Ectodermal cell (in vitro differentiated cells): ENCODE data around the gene B4GALNT2.

ENCODE experiments used
- H3K27ac ChIP-seq: 2 replicates; pipeline ENCODE4 v1.7.0; 2013; ENCODE audit warnings: mild to moderate bottlenecking, low read depth, low read length; ENCODE audit not compliant: insufficient read depth, poor library complexity, severe bottlenecking
- H3K27me3 ChIP-seq: 2 replicates; pipeline ENCODE4 v1.7.0; 2013; ENCODE audit warnings: mild to moderate bottlenecking, low read length; ENCODE audit not compliant: insufficient read depth, control insufficient read depth, poor library complexity, severe bottlenecking
- H3K36me3 ChIP-seq: one replicate; pipeline ENCODE4 v1.7.0; 2013; ENCODE audit warnings: low read length; ENCODE audit not compliant: control insufficient read depth, insufficient read depth
- H3K4me1 ChIP-seq: one replicate; pipeline ENCODE4 v1.7.0; 2013; ENCODE audit warnings: low read length; ENCODE audit not compliant: control insufficient read depth, insufficient read depth
- H3K4me3 ChIP-seq: 2 replicates; pipeline ENCODE4 v1.7.0; 2013; ENCODE audit warnings: low read depth, low read length, control low read depth; ENCODE audit not compliant: insufficient read depth
- H3K9me3 ChIP-seq: 2 replicates; pipeline ENCODE4 v1.7.0; 2013; ENCODE audit warnings: mild to moderate bottlenecking, low read length, moderate library complexity; ENCODE audit not compliant: control insufficient read depth
- WGBS, 2 experiments: methylation state at CpG; one replicate each; pipeline ENCODE4 v1.1.7; 2013; ENCODE audit warnings: missing lambda C conversion rate in 2 of 2; 5-methylcytosine and 5-hydroxymethylcytosine counted together

The B4GALNT2 gene

DNA sequence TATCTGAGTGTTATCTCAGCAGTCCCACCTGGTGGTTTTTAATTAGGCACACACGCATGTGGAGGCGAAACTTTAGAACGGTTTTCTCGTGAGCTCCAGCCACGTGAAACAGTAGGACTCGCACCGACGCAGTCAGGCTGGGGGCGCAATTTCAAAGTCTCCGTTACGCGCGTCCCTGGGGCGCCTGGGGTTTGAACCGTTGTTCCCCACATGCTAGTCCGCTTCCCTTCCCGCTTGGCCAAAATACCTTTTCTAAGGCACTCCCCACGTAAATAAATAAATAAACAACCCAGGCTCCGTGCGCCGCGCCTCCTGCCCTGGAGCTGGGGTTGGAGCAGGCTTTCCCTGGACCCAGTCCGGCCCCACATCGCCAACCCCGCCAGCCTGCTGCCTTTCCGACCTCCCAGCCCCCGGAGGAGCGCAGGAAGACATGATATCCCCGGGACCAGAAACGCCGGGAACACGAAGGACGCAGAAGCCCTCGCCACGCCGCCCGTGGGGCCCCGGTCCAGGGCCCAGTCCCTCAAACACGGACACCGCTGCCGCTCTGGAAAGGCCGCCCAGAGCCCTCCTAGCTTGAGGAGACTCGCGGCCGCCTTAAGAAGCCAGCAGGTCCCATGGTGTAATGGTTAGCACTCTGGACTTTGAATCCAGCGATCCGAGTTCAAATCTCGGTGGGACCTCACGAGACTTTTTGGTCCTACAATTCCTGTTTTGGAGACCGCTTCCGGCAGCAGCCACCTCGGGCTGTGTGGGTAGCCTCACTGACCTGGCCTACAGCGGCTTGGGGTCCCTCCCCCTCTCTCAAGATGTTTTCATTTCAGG, 59.6 kb downstream of the B4GALNT2 start:
- peak overlapping the region; percentile 86 for H3K27ac ChIP-seq
- H3K4me1 ChIP-seq = no peaks in the 10 kb centered on the region

DNA sequence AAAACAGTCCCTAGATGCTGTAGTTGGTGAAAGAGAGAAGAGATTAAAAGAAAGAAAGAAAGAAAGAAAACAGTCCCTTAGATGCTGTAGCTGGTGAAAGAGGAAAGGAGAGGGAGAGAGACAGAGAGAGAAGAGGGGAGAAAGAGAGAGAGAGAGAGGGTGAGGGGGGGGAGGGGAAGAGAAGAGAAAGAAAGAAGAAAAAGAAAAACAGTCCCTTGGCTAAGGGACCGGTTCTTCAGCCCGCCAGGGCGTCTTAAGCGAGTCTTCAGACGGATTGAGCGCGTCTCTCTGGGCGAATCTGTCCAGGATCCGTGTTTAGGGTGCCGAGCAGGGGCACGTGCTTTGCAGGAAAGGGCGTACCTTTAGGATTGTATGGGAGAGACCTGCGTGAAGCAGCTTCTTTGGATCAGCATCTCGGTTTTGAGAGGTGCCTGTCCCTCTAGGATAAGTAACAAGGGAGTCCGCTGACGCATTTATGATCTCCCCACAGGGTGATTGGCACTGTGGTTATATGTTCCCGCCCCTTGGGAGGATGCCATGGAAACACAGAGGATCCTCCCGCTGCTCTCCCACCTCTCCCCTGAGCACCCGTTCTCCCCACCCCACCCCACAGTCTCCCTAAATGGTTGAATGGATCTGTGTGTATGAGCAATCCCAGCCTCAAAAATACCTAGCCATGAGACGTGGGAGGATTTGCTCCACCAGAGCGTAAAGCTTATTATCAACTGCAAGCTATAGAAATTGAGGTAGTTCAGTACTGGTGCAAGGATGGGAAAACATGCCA, 61.1 kb downstream of the B4GALNT2 start:
- Histone ChIP-seq H3K4me3 (peak overlapping the region; percentile 90), H3K27ac (peak overlapping the region; percentile 27), H3K27me3 (no peaks in the 10 kb centered on the region), H3K4me1 (no peaks in the 10 kb centered on the region), H3K9me3 (no peaks in the 10 kb centered on the region), H3K36me3 (no peaks in the 10 kb centered on the region)
- WGBS, 2 experiments = 12 to 17% methylated on average over 20 of the region's 21 CpGs

More for the DNA sequence above, 59.6 kb downstream of the B4GALNT2 start:
- no peaks in the 10 kb centered on the region for H3K27me3 ChIP-seq
- peak overlapping the region; percentile 90 for H3K4me3 ChIP-seq
- no peaks in the 10 kb centered on the region for H3K9me3 ChIP-seq
- H3K36me3 ChIP-seq = no peaks in the 10 kb centered on the region
- WGBS, 2 experiments = 0% methylated on average over 53 of the region's 53 CpGs

DNA sequence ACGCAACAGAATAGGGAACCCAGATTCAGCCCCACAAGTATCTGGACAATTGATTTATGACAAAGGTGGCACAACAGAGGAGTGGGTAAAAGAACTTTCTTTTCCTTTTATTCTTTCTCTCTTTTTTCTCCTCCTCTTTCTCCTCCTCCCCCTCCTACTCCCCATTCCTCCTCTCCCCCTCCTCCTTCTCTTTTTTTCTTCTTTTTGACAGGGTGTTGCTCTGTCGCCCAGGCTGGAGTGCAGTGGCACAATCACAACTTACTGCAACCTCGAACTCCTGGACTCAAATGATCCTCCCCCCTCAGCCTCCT, 61.7 kb downstream of the B4GALNT2 start:
- no peak overlapping the region for H3K4me3 ChIP-seq

DNA sequence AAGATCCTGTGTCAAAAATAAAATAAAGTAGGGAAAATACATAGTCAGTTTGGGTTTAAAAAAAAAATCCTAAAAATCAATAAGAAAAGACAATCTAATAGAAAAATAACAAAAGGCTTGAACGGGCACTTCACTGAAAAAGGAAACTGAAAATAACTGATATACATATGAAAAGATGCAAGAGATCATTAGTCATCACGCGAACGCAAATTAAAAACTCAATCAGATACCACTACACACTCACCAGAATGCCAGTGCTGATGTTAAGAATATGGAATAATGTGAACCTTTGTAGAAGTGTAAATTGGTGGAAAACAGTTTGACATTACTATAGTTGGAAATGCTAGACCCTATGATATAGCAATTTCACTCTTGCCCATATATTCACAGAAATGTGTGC, 63.2 kb downstream of the B4GALNT2 start:
- WGBS, 2 experiments = 95% methylated on average over 4 of the region's 4 CpGs; no CpG with 5 or more reads in 1 of the 2 experiments
- Histone ChIP-seq H3K27ac (no peak overlapping the region), H3K27me3 (no peaks in the 10 kb centered on the region), H3K36me3 (no peaks in the 10 kb centered on the region), H3K4me1 (no peaks in the 10 kb centered on the region), H3K9me3 (no peaks in the 10 kb centered on the region), H3K4me3 (no peak overlapping the region)

More for the DNA sequence above, 61.7 kb downstream of the B4GALNT2 start:
- Histone ChIP-seq H3K36me3 (no peaks in the 10 kb centered on the region), H3K27me3 (no peaks in the 10 kb centered on the region), H3K27ac (no peak overlapping the region), H3K4me1 (no peaks in the 10 kb centered on the region), H3K9me3 (no peaks in the 10 kb centered on the region)
- 60 to 72% methylated on average over 3 of the region's 3 CpGs for WGBS, 2 experiments

DNA sequence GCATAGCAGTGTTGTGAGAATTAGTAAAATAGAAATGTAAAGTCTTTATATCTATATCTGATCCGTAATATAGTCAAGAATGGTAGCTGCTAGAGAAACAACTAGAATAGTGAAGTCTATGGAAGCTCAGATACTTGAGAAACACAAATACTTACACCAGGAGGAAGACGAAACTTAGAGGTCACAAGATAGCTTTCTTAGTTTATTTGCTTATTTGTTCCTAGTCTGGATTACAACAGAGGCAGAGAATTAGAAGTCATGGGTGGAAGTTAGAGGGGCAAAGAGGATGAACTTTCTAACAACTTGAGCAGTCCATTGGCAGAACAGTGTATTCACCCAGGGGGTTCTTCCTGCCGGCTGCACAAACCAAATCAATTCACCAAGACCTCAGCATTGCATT, 64.0 kb downstream of the B4GALNT2 start:
- H3K9me3 ChIP-seq = no peaks in the 10 kb centered on the region
- H3K27me3 ChIP-seq = no peaks in the 10 kb centered on the region
- H3K27ac ChIP-seq = no peak overlapping the region
- H3K36me3 ChIP-seq = no peaks in the 10 kb centered on the region
- no peaks in the 10 kb centered on the region for H3K4me1 ChIP-seq
- WGBS, 2 experiments = 96 to 98% methylated on average over 3 of the region's 3 CpGs
- no peak overlapping the region for H3K4me3 ChIP-seq

DNA sequence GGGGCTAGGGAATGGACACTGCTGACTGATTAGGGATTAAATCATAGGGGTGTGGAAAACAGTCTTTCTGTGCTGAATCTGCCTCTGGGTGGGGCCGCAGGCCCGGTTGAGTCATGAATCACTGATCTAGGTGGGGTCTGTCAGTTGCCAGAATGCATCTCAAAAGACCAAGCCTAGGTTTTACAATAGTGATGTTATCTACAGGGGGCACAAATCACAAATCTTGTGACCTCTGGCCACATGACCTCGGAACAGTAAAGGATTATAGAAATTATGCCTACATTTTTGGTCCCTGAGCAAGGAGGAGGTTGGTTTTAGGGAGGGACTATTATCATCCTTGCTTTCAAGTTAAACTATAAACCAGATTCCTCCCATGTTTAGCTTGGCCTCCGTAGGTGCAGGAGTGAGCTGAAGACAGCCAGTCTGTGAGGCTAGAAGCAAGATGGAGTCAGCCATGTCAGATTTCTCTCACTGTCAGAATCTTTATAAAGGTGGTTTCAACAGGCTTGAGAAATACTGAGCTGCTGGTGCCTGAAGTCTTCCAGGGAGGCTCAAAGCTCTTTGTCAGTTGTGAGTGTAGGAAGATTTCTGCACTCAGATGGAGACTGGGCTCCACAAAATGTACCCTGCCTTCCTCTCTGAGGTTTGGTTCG, 64.9 kb downstream of the B4GALNT2 start:
- no peaks in the 10 kb centered on the region for H3K4me1 ChIP-seq
- no peaks in the 10 kb centered on the region for H3K27me3 ChIP-seq
- no peak overlapping the region for H3K27ac ChIP-seq
- 74 to 80% methylated on average over 5 of the region's 5 CpGs for WGBS, 2 experiments
- H3K4me3 ChIP-seq = no peak overlapping the region
- no peaks in the 10 kb centered on the region for H3K9me3 ChIP-seq
- no peaks in the 10 kb centered on the region for H3K36me3 ChIP-seq

DNA sequence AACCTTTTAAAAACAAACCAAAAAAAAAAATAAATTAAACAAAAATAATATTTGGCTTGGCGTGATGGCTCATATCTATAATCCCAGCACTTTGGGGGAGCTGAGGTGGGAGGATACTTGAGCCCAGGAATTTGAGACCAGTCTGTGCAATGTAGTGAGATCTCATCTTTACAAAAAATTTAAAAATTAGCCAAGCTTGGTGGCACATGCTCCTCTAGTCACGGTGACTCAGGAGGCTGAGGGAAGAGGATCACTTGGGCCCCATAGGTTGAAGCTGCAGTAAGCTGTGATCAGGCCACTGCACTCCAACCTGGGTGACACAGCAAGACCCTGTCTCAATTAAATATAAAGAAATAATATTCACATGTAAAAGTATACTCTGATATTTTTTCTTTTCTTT, 65.6 kb downstream of the B4GALNT2 start:
- Histone ChIP-seq H3K27me3 (no peaks in the 10 kb centered on the region), H3K4me3 (no peak overlapping the region), H3K27ac (no peak overlapping the region), H3K9me3 (no peaks in the 10 kb centered on the region), H3K36me3 (no peaks in the 10 kb centered on the region), H3K4me1 (no peaks in the 10 kb centered on the region)
- 73% methylated on average over 2 of the region's 2 CpGs for WGBS, 2 experiments

DNA sequence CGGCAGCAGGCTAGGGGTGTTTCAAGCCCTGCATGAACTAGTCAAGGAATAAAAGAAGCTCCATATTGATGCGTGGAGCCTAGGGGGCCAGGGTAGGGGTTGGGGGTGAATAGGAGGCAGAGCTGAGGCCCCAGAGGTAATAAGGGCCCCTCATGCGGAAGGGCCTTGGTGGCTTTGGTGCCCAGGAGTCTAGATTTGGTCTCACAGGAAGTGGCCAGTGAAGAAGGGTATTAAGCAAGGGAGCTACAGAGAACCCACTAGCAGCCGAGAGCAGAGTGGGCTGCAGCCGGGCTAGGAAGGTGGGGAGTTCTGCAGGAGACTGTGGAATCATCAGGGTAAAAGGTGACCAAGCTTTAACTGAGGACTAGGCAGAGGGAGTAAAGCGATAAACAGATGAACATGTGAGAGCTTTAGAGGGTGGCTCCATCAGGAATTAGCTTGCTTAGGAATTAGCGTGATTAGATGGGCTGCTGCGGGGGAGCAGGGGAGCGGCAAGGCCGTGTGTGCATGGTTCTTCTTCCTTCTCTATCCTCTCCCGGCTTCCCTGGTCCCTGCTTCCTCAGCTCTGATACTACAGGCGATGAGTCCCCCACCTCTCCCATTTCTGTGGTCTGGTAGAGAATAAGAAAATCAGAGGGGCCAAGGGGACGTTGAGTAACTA, 68.0 kb downstream of the B4GALNT2 start:
- H3K9me3 ChIP-seq = no peaks in the 10 kb centered on the region
- H3K4me1 ChIP-seq = no peaks in the 10 kb centered on the region
- H3K36me3 ChIP-seq = no peaks in the 10 kb centered on the region
- H3K27ac ChIP-seq = no peak overlapping the region
- no peak overlapping the region for H3K4me3 ChIP-seq
- H3K27me3 ChIP-seq = no peaks in the 10 kb centered on the region
- 90 to 95% methylated on average over 12 to 13 of the region's 13 CpGs for WGBS, 2 experiments

DNA sequence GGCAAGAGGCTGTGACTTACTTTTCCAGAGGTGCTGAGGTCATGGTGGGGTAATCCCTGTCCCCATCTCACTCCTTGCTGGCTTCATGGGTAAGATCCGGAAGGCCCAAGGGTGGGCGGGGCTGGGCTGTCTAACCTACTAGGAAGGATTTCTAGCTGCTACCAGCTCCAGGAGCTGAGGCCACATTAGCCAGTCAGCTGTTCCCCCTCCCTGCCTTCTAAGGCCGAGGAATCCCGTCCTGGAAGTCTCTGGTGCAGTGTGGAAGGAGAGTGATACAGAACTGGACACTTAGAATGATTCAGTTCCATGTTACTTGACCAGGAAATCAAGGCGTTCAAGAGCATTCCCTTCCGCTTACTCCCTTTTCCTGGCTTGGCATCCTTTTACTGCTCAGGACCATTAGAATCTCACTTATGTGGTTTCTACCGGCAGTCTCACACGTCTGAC, 68.9 kb downstream of the B4GALNT2 start:
- Histone ChIP-seq H3K9me3 (no peaks in the 10 kb centered on the region), H3K36me3 (no peaks in the 10 kb centered on the region), H3K4me1 (no peaks in the 10 kb centered on the region), H3K27me3 (no peaks in the 10 kb centered on the region), H3K27ac (no peak overlapping the region), H3K4me3 (no peak overlapping the region)
- 85 to 89% methylated on average over 8 of the region's 8 CpGs for WGBS, 2 experiments
